GM10847 (cell line): ENCODE measurements around the gene USP43.

Source experiments
- POLR2A ChIP-seq: IDR thresholded peaks from 2 replicates; pipeline ENCODE4 v1.6.1; 2011; ENCODE audit not compliant: insufficient read length; ENCODE audit errors: extremely low read depth

Gene USP43

GRCh38 chr17:9700754-9701476, 55.6 kb downstream of the USP43 start:
- no peak for TF ChIP-seq POLR2A

- TF ChIP-seq POLR2A: no peak
Observed at GRCh38 chr17:9702482-9702881, 57.2 kb downstream of the USP43 start.

DNA sequence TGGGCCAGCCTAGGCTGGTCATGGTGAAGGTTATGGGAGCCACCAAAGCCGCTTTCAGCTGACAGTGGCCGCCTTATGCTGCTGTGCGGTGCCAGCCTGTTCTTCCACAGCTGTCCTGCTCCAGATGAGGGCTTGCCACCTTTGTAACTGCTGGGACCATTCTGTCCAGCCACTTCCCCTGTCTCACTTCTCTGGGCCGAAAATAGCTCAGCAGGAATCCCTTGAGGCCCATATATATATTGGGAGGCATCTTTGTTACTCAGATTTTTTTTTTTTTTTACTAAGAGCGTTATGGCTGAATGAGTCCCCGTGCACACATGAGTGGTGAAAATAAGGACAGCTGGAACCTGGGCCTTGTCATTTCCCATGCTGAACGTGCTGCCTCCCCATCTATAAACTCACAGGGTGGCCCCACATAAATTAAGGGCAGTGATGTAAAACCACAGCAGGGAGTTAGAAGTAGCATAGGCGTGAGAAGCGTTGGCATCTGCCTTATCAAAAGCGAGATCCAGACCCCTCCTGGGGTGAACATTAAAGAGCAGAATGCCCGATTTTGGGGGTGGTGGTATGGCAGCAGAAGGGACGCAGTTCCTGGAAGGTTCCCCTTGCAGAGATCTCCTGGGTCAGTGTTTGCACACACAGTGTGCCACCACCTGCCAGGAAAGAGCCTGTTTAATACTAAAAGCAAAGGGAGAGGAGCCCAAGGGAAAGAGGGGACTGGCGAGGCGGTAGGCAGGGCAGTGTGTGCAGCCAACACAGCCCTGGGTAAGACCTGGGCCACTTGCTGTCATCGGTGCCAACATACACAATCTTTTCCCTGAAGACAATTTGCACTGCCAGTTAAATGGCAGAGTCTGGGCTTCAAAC, 57.8 kb downstream of the USP43 start:
- no peak for TF ChIP-seq POLR2A

- no peak for TF ChIP-seq POLR2A
Observed at GRCh38 chr17:9703781-9704082, 58.4 kb downstream of the USP43 start.

GRCh38 chr17:9705745-9706144, 60.4 kb downstream of the USP43 start:
- no peak for TF ChIP-seq POLR2A

DNA sequence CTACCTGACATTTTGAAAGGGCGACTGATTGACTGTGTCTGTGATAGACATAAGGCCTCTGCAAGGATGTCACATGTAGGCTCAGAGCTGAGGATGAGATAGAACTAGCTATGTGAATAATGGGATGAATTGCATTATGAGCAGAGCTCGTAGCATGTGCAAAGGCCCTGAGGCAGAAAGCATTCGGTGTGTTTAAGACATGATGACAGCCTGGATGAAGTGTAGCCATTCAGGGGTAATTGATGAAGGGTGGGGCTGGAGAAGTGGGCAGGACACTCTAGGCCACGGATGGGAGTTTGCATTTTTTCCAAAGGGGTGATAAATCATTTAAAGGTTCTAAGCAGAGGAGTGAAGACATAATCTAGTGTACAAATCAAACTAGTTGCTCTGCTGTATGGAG, 62.6 kb downstream of the USP43 start:
- TF ChIP-seq POLR2A: no peak

DNA sequence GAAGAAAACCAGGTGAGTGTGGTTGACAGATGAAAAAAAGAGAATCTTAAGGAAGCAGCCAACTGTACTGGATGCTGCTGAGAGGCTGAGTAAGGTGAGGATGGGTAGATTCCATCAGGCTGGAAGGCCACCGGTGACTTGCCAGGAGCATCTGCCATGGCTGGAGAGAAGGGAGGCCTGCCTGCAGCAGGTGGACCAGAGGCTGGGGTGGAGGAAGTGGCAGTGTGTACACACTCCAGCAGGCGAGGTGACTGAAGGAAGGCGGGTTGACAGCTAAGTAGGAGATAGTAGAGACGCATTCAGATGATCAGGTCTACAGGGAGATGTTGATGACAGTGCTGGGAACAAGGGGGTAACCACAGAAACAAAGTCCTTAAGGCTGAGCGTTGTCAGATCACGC, 69.5 kb downstream of the USP43 start:
- TF ChIP-seq POLR2A: no peak

GRCh38 chr17:9715503-9716016, 70.2 kb downstream of the USP43 start:
- TF ChIP-seq POLR2A: no peak

DNA sequence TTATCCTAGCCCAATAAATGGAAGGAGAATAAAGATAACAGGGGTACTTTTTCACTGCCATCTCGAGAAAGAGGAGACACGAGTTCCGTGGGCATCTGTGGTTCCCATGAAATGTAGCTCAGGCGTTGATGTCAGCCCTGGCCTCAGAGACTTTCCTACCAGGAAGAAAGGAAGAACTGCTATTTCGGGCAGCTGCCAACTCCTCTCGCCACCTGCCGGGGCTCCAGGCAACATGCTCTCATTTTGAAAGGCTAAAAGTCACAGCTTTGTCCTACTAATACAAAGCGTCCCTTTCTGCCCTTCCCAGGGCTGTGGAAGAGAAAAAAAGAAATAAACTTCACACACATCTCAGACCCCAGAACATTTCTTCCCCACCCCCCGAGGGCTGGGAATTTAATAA, 80.3 kb downstream of the USP43 start:
- TF ChIP-seq POLR2A: no peak

GRCh38 chr17:9726291-9726690, 81.0 kb downstream of the USP43 start:
- TF ChIP-seq POLR2A: no peak

GRCh38 chr17:9728005-9728404, 82.7 kb downstream of the USP43 start:
- no peak for TF ChIP-seq POLR2A

DNA sequence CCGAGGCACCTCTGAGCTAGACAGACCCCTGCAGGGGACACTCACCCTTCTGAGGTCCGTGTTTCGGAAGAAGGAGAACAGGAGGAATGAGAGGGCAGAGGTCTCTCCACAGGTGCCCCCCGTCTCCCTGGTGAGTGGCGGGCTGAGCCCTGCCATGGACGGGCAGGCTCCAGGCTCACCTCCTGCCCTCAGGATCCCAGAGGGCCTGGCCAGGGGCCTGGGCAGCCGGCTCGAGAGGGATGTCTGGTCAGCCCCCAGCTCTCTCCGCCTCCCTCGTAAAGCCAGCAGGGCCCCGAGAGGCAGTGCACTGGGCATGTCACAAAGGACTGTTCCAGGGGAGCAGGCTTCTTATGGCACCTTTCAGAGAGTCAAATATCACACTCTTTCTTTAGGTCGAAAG, 83.2 kb downstream of the USP43 start:
- no peak for TF ChIP-seq POLR2A

DNA sequence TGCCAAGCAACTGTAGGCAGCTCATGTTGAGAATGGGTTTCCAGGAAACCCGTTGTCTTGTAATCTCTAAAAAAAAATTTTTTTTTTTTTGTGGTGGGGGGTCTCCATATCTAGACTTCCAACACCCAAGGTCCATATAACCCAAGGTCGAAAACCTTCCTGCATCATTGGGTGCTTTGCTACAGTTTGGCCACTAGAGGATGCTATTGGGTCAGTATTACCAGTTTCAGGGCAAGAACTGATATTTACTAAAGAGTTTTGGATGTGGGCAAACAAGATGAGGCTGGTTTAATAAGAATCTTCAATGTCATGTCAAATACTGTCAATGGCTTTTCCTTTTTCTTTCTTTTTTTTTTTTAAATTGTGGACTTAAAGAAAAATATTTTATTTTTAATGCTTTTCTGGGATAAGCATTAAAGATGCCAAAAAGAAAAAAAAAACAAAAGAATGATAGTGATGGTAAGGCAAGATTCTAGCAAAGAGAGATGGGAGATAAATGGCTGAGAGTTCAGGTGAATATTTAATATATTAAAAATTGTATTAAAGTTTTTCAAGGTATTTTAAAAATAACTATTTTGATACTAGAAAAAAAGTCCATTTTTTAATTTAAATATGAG, 83.8 kb downstream of the USP43 start:
- no peak for TF ChIP-seq POLR2A

GRCh38 chr17:9729735-9730420, 84.6 kb downstream of the USP43 start:
- no peak for TF ChIP-seq POLR2A

DNA sequence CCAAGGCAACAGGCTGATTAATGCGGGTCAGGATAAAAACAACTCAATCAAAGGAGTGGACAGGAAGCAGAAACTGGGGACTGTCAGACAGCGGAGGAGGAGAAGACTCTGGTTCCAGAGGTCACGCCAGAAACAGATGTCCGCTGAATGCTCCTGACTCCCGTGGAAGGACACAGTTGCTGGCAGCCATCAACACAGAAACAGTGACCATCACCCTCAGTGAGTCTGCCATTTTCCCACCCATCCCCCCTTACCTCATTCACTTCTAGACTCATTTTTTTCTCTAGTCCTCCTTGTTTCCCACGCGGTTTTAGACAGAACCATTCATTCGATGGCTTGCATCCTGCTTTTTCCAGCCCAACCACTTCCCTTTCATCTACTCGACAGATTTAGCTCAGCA, 105.2 kb downstream of the USP43 start:
- TF ChIP-seq POLR2A: no peak
